CD4-positive, alpha-beta T cell treated with Interleukin-6 at 100 ng/mL for 8 hours (primary cell): ENCODE measurements around the gene CDK6.

Source experiments
- DNase-seq: peaks from one replicate; pipeline ENCODE4 v3.0.0-alpha.2; 2020; ENCODE audit warnings: mixed read lengths, low spot score

The CDK6 gene

GRCh38 chr7:92793656-92794205 lies 42.6 kb downstream of the CDK6 start:
- DNase-seq: no peak

- DNase-seq: no peak
Observed at GRCh38 chr7:92790992-92791391, 45.4 kb downstream of the CDK6 start.

GRCh38 chr7:92788559-92789183 lies 47.7 kb downstream of the CDK6 start:
- no peak for DNase-seq

GRCh38 chr7:92785923-92786322 lies 50.5 kb downstream of the CDK6 start:
- no peak for DNase-seq

GRCh38 chr7:92784935-92785334 lies 51.4 kb downstream of the CDK6 start:
- no peak for DNase-seq

GRCh38 chr7:92783260-92784201 lies 52.8 kb downstream of the CDK6 start:
- DNase-seq: no peak

GRCh38 chr7:92782855-92783254 lies 53.5 kb downstream of the CDK6 start:
- DNase-seq: no peak

- no peak for DNase-seq
Observed at GRCh38 chr7:92782236-92782635, 54.1 kb downstream of the CDK6 start.

- DNase-seq: no peak
Observed at GRCh38 chr7:92781117-92781720, 55.2 kb downstream of the CDK6 start.

GRCh38 chr7:92778972-92779371 lies 57.4 kb downstream of the CDK6 start:
- DNase-seq: no peak

- no peak for DNase-seq
Observed at GRCh38 chr7:92777993-92778392, 58.4 kb downstream of the CDK6 start.

- DNase-seq: no peak
Observed at GRCh38 chr7:92773808-92774207, 62.6 kb downstream of the CDK6 start.

- DNase-seq: no peak
Observed at GRCh38 chr7:92769844-92770243, 66.5 kb downstream of the CDK6 start.

- DNase-seq: no peak
Observed at GRCh38 chr7:92769394-92769699, 67.0 kb downstream of the CDK6 start.

- DNase-seq: no peak
Observed at GRCh38 chr7:92768501-92769393, 67.6 kb downstream of the CDK6 start.

GRCh38 chr7:92767437-92767836 lies 68.9 kb downstream of the CDK6 start:
- no peak for DNase-seq

GRCh38 chr7:92766461-92767003 lies 69.8 kb downstream of the CDK6 start:
- no peak for DNase-seq

- no peak for DNase-seq
Observed at GRCh38 chr7:92765725-92766124, 70.6 kb downstream of the CDK6 start.

- no peak for DNase-seq
Observed at GRCh38 chr7:92763636-92764423, 72.5 kb downstream of the CDK6 start.

- no peak for DNase-seq
Observed at GRCh38 chr7:92762851-92763250, 73.5 kb downstream of the CDK6 start.
